MM.1S (cell line): ENCODE results near the gene CCDC85B.

Experiments
- DNase-seq: peaks from one replicate; pipeline ENCODE4 v3.0.0-alpha.2; 2015
- H2AFZ ChIP-seq: fragments of 300-600 bp; sonication (generic); 2 replicates; pipeline ENCODE4 v1.6.0; 2016; ENCODE audit warnings: antibody characterized with exemption, low read length
- H3F3A ChIP-seq: fragments of 300-600 bp; sonication (generic); 2 replicates; pipeline ENCODE4 v1.6.1; 2016; ENCODE audit warnings: mild to moderate bottlenecking, antibody characterized with exemption, low read length, moderate library complexity, mixed read lengths; ENCODE audit not compliant: insufficient read depth
- H3K27ac ChIP-seq: fragments of 300-600 bp; sonication (generic); 2 replicates; pipeline ENCODE4 v1.5.1; 2016; ENCODE audit warnings: mild to moderate bottlenecking, low read length
- H3K27me3 ChIP-seq: fragments of 300-600 bp; sonication (generic); replicated peaks from 2 replicates; pipeline ENCODE4 v1.6.0; 2016; ENCODE audit warnings: low read length; ENCODE audit not compliant: insufficient read depth
- H3K36me3 ChIP-seq: fragments of 300-600 bp; sonication (generic); replicated peaks from 2 replicates; pipeline ENCODE4 v1.6.1; 2016; ENCODE audit warnings: mild to moderate bottlenecking, low read length, mixed read lengths; ENCODE audit not compliant: insufficient read depth
- H3K4me1 ChIP-seq: fragments of 300-600 bp; sonication (generic); 2 replicates; pipeline ENCODE4 v1.6.1; 2016; ENCODE audit warnings: low read length, mixed read lengths
- H3K4me2 ChIP-seq: fragments of 300-600 bp; sonication (generic); 2 replicates; pipeline ENCODE4 v1.6.0; 2016; ENCODE audit warnings: low read depth, low read length
- H3K4me3 ChIP-seq: fragments of 300-600 bp; sonication (generic); 2 replicates; pipeline ENCODE4 v1.5.1; 2016; ENCODE audit warnings: low read length, mixed read lengths
- H3K79me2 ChIP-seq: fragments of 300-600 bp; sonication (generic); 2 replicates; pipeline ENCODE4 v1.6.1; 2016; ENCODE audit warnings: mixed run types, low read length, mixed read lengths
- H3K9ac ChIP-seq: fragments of 300-600 bp; sonication (generic); 2 replicates; pipeline ENCODE4 v1.6.1; 2016; ENCODE audit warnings: low read length, mixed read lengths
- H3K9me2 ChIP-seq: fragments of 300-600 bp; sonication (generic); replicated peaks from 2 replicates; pipeline ENCODE4 v1.6.1; 2016; ENCODE audit warnings: mild to moderate bottlenecking, low read length, mixed read lengths; ENCODE audit not compliant: insufficient read depth
- H3K9me3 ChIP-seq: fragments of 300-600 bp; sonication (generic); replicated peaks from 2 replicates; pipeline ENCODE4 v1.6.1; 2016; ENCODE audit warnings: mild to moderate bottlenecking, low read length, mixed read lengths; ENCODE audit not compliant: insufficient read depth
- H4K20me1 ChIP-seq: fragments of 300-600 bp; sonication (generic); 2 replicates; pipeline ENCODE4 v1.6.1; 2016; ENCODE audit warnings: mild to moderate bottlenecking, low read length, moderate library complexity, mixed read lengths; ENCODE audit not compliant: insufficient read depth
- EZH2 ChIP-seq: fragments of 300-600 bp; sonication (generic); optimal IDR thresholded peaks from 2 replicates; pipeline ENCODE3; 2017; ENCODE audit warnings: low read depth, mild to moderate bottlenecking, antibody characterized with exemption, low read length, mixed read lengths
- EZH2phosphoT487 ChIP-seq: fragments of 300-600 bp; sonication (generic); IDR thresholded peaks from 2 replicates; pipeline ENCODE4 v1.6.1; 2018; ENCODE audit warnings: antibody characterized with exemption, low read length
- TF ChIP-seq, protein P1 (sequence below): fragments of 300-600 bp; sonication (generic); IDR thresholded peaks from 2 replicates; pipeline ENCODE4 v1.5.1; 2016; ENCODE audit warnings: antibody characterized with exemption, low read length, mixed read lengths

CCDC85B gene

DNA sequence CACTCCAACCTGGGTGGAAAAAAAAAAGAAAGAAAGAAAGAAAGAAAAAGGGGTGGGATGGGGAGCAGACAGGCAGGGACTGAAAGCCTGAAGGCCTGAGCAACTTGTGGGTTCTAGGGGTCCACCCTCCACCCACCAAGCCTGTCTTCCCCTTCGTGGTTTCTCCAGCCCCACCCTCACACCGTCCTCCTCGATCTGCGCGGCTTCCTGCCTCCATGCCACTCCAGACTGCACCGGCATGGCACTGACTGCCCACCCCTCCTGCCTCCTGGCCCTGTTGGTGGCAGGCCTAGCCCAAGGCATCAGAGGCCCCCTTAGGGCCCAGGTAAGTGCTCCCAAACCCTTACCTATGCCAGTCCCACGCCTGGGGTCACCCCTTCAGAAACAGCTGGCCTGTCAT, 10.9 kb upstream of the CCDC85B start, which contains the start of gene CTSW:
Gene CTSW (plus strand): TSS at position 221 of the 400 bp plus-strand sequence. CDS start 18 bp downstream, at position 239.
- Histone ChIP-seq H3K27ac (no peak within 1 kb of the TSS), H3K9me2 (no peaks in the 10 kb centered on the region), H3K79me2 (peaks cover 8% of the 10 kb centered on the region), H3K4me1 (peaks cover 12% of the 10 kb centered on the region; the same call in 1 of the 2 replicates), H3K9me3 (no peaks in the 10 kb centered on the region), H3K36me3 (peaks cover 8% of the 10 kb centered on the region), H3K4me2 (peak within 1 kb of the TSS; percentile 91; the same call in 1 of the 2 replicates), H3F3A (no peaks in the 10 kb centered on the region), H3K4me3 (no peak within 1 kb of the TSS), H3K27me3 (no peaks in the 10 kb centered on the region), H3K9ac (no peak within 1 kb of the TSS), H2AFZ (no peak within 1 kb of the TSS), H4K20me1 (no peaks in the 10 kb centered on the region)
- no peak for DNase-seq
- no peak for TF ChIP-seq EZH2phosphoT487
- TF ChIP-seq, protein P1, sequence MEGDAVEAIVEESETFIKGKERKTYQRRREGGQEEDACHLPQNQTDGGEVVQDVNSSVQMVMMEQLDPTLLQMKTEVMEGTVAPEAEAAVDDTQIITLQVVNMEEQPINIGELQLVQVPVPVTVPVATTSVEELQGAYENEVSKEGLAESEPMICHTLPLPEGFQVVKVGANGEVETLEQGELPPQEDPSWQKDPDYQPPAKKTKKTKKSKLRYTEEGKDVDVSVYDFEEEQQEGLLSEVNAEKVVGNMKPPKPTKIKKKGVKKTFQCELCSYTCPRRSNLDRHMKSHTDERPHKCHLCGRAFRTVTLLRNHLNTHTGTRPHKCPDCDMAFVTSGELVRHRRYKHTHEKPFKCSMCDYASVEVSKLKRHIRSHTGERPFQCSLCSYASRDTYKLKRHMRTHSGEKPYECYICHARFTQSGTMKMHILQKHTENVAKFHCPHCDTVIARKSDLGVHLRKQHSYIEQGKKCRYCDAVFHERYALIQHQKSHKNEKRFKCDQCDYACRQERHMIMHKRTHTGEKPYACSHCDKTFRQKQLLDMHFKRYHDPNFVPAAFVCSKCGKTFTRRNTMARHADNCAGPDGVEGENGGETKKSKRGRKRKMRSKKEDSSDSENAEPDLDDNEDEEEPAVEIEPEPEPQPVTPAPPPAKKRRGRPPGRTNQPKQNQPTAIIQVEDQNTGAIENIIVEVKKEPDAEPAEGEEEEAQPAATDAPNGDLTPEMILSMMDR = no peak
- TF ChIP-seq EZH2 = no peak

DNA sequence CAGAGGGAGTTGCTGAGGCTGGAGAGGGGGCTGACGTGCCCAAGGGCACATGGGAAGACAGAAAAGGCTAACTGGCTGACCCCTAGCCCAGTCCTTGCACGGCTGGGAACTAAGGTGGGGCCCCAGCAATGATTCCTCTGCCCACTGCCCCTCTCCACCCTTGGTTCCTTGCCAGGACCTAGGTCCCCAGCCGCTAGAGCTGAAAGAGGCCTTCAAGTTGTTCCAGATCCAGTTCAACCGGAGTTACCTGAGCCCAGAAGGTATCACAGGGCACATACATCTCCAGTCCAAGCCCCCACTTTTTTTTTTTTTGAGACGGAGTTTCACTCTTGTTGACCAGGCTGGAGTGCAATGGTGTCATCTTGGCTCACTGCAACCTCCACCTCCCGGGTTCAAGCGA, 10.4 kb upstream of the CCDC85B start:
- Histone ChIP-seq H3K4me3 (no peak overlapping the region), H3K9me2 (no peaks in the 10 kb centered on the region), H3K4me1 (peaks cover 12% of the 10 kb centered on the region; the same call in 1 of the 2 replicates), H4K20me1 (no peaks in the 10 kb centered on the region), H3K79me2 (peaks cover 8% of the 10 kb centered on the region), H3F3A (no peaks in the 10 kb centered on the region), H3K4me2 (no peak overlapping the region), H3K9me3 (no peaks in the 10 kb centered on the region), H3K27ac (no peak overlapping the region), H3K9ac (no peak overlapping the region), H2AFZ (no peak overlapping the region), H3K36me3 (peaks cover 8% of the 10 kb centered on the region), H3K27me3 (no peaks in the 10 kb centered on the region)
- no peak for DNase-seq
- TF ChIP-seq, protein P1 = no peak
- no peak for TF ChIP-seq EZH2phosphoT487
- TF ChIP-seq EZH2 = no peak

DNA sequence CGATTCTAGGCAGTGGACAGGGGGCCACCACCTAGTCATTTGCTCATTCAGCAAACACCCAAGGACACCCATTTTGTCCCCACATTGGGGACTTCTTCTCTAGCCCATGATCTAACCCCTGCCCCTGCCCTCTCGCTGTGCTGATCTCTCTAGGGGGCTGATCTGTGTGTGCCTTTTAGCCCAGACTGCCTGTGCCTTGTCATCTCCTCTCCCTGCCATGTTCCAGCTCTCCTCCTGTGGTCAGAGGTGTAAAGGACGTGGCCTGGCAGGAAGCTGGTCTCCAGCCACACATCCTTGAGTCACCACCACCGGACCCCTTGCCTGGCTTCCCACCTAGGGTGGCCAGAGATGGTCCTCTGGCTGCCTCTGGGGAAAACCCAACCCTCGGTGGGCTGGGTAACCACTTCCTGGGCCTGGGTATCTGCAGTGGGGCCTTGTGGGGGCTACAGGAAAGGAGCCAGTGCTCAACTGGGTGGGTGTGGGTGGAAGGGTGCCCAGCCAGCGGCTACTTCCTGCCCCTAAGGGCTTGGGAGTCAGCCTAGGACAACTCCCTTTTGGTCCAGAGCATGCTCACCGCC, 9.5 kb upstream of the CCDC85B start:
- Histone ChIP-seq H3K4me1 (peaks cover 12% of the 10 kb centered on the region; the same call in 1 of the 2 replicates), H3K9ac (no peak overlapping the region), H3K79me2 (peaks cover 8% of the 10 kb centered on the region), H4K20me1 (no peaks in the 10 kb centered on the region), H3K9me3 (no peaks in the 10 kb centered on the region), H3K4me2 (no peak overlapping the region), H3K27me3 (no peaks in the 10 kb centered on the region), H3K36me3 (peaks cover 8% of the 10 kb centered on the region), H3K9me2 (no peaks in the 10 kb centered on the region), H2AFZ (no peak overlapping the region), H3K4me3 (no peak overlapping the region), H3F3A (no peaks in the 10 kb centered on the region), H3K27ac (no peak overlapping the region)
- TF ChIP-seq EZH2phosphoT487 = no peak
- TF ChIP-seq, protein P1 = no peak
- TF ChIP-seq EZH2 = no peak
- DNase-seq = no peak
